ENCODE measurements around the gene RPL28.

DNA sequence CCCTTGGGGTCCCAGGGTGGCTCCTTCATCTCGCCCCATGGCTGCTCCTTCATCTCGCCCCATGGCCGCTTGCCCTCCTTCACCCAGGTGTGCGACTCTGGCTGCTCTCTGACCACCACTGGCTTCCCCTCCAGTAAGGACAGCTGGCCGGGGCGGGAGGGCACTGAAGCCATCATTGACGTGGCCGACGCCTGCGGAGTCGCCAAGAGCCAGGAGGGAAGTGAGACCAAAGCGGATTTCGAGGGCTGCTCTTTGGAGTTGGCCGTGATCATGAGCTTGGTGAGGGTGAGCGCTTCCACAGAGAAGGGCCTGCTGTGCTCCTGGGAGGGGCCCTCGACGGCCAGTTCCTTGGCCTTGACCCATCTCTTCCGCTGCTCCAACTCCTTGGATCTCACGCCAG, 27.2 kb upstream of the RPL28 start:
- no peak for TF ChIP-seq POLR2A (IDR thresholded peaks at IDR 0.05)
- TF ChIP-seq, protein P1, sequence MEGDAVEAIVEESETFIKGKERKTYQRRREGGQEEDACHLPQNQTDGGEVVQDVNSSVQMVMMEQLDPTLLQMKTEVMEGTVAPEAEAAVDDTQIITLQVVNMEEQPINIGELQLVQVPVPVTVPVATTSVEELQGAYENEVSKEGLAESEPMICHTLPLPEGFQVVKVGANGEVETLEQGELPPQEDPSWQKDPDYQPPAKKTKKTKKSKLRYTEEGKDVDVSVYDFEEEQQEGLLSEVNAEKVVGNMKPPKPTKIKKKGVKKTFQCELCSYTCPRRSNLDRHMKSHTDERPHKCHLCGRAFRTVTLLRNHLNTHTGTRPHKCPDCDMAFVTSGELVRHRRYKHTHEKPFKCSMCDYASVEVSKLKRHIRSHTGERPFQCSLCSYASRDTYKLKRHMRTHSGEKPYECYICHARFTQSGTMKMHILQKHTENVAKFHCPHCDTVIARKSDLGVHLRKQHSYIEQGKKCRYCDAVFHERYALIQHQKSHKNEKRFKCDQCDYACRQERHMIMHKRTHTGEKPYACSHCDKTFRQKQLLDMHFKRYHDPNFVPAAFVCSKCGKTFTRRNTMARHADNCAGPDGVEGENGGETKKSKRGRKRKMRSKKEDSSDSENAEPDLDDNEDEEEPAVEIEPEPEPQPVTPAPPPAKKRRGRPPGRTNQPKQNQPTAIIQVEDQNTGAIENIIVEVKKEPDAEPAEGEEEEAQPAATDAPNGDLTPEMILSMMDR (IDR thresholded peaks at IDR 0.05): no peak

All from uterus (tissue), 2 donors.